Hepatocyte (in vitro differentiated cells): ENCODE data around the gene C14orf93.

Experiments used
- EZH2 ChIP-seq: fragments of 200-600 bp; sonication (generic); IDR thresholded peaks from 2 replicates; pipeline ENCODE4 v1.6.1; 2016; ENCODE audit warnings: antibody characterized with exemption, mild to moderate bottlenecking, borderline replicate concordance
- EZH2phosphoT487 ChIP-seq: fragments of 200-600 bp; sonication (generic); IDR thresholded peaks from one replicate; pipeline ENCODE4 v1.6.1; 2018; ENCODE audit warnings: antibody characterized with exemption, mild to moderate bottlenecking, low read depth, moderate library complexity; ENCODE audit not compliant: unreplicated experiment, severe bottlenecking
- TF ChIP-seq, protein P1 (sequence below): fragments of 200-600 bp; sonication (generic); IDR thresholded peaks from 2 replicates; pipeline ENCODE4 v1.5.1; 2016; ENCODE audit warnings: antibody characterized with exemption, mild to moderate bottlenecking; ENCODE audit not compliant: poor library complexity

DNA sequence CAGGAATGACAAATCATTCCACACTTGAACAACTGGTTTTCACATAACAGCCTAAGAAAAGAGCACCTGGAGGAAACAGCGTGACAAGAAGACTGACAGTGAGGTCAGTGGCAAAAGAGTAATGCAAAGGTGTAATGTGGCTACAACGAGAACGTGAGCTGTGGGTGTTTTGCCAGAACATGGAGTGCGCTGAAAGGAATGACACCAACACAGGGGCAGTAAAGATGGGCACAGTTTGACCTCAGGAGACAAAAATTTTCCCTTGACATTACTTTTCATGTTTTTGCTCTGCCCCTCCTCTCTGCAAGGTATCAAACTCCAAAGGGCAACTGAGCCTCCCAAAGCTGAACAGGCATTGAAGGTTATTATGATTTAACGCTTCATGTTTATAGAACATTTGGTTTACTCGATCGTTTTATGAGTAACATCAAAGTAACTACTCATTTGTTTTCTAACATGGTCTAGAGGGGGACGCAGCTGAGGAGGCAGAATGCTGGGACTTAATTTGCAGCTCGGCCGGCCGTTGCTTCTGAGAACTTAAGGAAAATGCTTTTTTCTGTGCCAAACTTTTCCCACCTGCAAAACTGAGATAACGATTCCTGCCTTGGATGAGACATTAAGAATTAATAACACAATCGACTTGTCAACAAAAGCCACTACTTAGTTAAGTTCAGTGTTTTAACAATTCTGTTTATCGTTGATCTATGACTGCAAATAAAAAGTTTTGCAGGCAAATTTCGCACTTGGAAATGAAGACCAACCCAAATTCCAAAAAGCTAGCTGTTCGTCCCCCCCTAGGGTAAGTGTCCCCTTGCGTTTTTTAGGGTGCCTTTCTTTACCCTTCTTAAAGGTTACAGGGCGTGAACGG, 54.0 kb downstream of the C14orf93 start:
- no peak for TF ChIP-seq EZH2phosphoT487
- TF ChIP-seq, protein P1, sequence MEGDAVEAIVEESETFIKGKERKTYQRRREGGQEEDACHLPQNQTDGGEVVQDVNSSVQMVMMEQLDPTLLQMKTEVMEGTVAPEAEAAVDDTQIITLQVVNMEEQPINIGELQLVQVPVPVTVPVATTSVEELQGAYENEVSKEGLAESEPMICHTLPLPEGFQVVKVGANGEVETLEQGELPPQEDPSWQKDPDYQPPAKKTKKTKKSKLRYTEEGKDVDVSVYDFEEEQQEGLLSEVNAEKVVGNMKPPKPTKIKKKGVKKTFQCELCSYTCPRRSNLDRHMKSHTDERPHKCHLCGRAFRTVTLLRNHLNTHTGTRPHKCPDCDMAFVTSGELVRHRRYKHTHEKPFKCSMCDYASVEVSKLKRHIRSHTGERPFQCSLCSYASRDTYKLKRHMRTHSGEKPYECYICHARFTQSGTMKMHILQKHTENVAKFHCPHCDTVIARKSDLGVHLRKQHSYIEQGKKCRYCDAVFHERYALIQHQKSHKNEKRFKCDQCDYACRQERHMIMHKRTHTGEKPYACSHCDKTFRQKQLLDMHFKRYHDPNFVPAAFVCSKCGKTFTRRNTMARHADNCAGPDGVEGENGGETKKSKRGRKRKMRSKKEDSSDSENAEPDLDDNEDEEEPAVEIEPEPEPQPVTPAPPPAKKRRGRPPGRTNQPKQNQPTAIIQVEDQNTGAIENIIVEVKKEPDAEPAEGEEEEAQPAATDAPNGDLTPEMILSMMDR, result no peak
- TF ChIP-seq EZH2, result no peak
